Astrocyte (in vitro differentiated cells and primary cell): Measurements from ENCODE around the gene GPR153. TPM values are rescaled to one million over a fixed set of nuclear protein-coding genes. Genes with fewer than 3 reads are reported as not detected.

ENCODE experiments used
- DNase-seq: peaks from one replicate; pipeline ENCODE4 v3.0.0-alpha.2; 2010; ENCODE audit warnings: low read depth
- FAIRE-seq: peaks from 2 replicates; lab custom pipeline; 2011; peaks lifted over from hg19 to GRCh38; lab: Jason Lieb, UNC
- H2AFZ ChIP-seq: 2 replicates; pipeline ENCODE4 v1.6.0; 2012; ENCODE audit warnings: low read depth, low read length, inconsistent platforms
- H3K27ac ChIP-seq: 2 replicates; pipeline ENCODE4 v1.5.1; 2011; ENCODE audit warnings: low read depth, low read length, inconsistent platforms
- H3K27me3 ChIP-seq: 2 replicates; pipeline ENCODE4 v1.6.0; 2011; ENCODE audit warnings: low read length, inconsistent platforms; ENCODE audit not compliant: insufficient read depth
- H3K36me3 ChIP-seq: 2 replicates; pipeline ENCODE4 v1.5.1; 2011; ENCODE audit warnings: low read length, inconsistent platforms; ENCODE audit not compliant: insufficient read depth
- H3K4me1 ChIP-seq: 2 replicates; pipeline ENCODE4 v1.5.1; 2011; ENCODE audit warnings: low read length, inconsistent platforms; ENCODE audit not compliant: insufficient read depth
- H3K4me2 ChIP-seq: 2 replicates; pipeline ENCODE4 v1.6.0; 2012; ENCODE audit warnings: low read length, inconsistent platforms
- H3K4me3 ChIP-seq: 2 replicates; pipeline ENCODE4 v1.5.1; 2011; ENCODE audit warnings: low read depth, mild to moderate bottlenecking, low read length, inconsistent platforms; ENCODE audit not compliant: insufficient read depth
- H3K79me2 ChIP-seq: 2 replicates; pipeline ENCODE4 v1.6.0; 2012; ENCODE audit warnings: mild to moderate bottlenecking, low read length, inconsistent platforms; ENCODE audit not compliant: insufficient read depth
- H3K9ac ChIP-seq: 2 replicates; pipeline ENCODE4 v1.6.0; 2012; ENCODE audit warnings: mild to moderate bottlenecking, low read length, inconsistent platforms
- H3K9me3 ChIP-seq: 2 replicates; pipeline ENCODE4 v1.5.1; 2012; ENCODE audit warnings: low read depth, mild to moderate bottlenecking, low read length, inconsistent platforms; ENCODE audit not compliant: insufficient read depth
- H4K20me1 ChIP-seq: 2 replicates; pipeline ENCODE4 v1.6.0; 2012; ENCODE audit warnings: low read length, inconsistent platforms; ENCODE audit not compliant: insufficient read depth
- H3K27ac Mint-ChIP-seq: one replicate; pipeline ENCODE4 v1.8.0; 2021; ENCODE audit warnings: mild to moderate bottlenecking, mixed read lengths; ENCODE audit not compliant: unreplicated experiment
- H3K27me3 Mint-ChIP-seq: one replicate; pipeline ENCODE4 v1.8.0; 2021; ENCODE audit warnings: low read depth, mixed read lengths; ENCODE audit not compliant: unreplicated experiment
- H3K36me3 Mint-ChIP-seq: one replicate; pipeline ENCODE4 v1.8.0; 2021; ENCODE audit warnings: low read depth, mixed read lengths; ENCODE audit not compliant: unreplicated experiment
- H3K4me1 Mint-ChIP-seq: one replicate; pipeline ENCODE4 v1.8.0; 2021; ENCODE audit warnings: low read depth, mixed read lengths; ENCODE audit not compliant: unreplicated experiment
- H3K4me3 Mint-ChIP-seq: one replicate; pipeline ENCODE4 v1.8.0; 2021; ENCODE audit warnings: mild to moderate bottlenecking, moderate library complexity, mixed read lengths; ENCODE audit not compliant: unreplicated experiment
- H3K9me3 Mint-ChIP-seq: one replicate; pipeline ENCODE4 v1.8.0; 2021; ENCODE audit warnings: mild to moderate bottlenecking, mixed read lengths; ENCODE audit not compliant: unreplicated experiment
- CTCF ChIP-seq: IDR thresholded peaks from 2 replicates; pipeline ENCODE4 v1.5.1; 2011; ENCODE audit warnings: low read depth, mild to moderate bottlenecking, inconsistent platforms, low read length, moderate library complexity; ENCODE audit not compliant: insufficient read depth
- EZH2 ChIP-seq: IDR thresholded peaks from 2 replicates; pipeline ENCODE4 v1.6.1; 2012; ENCODE audit warnings: mild to moderate bottlenecking, low read length, inconsistent platforms; ENCODE audit not compliant: insufficient read depth
- total RNA-seq: library from RNA; stranded (reverse); gene quantifications from 2 replicates; pipeline ENCODE4 v1.2.1, GENCODE V29; 2021

GPR153 gene
- total RNA-seq, 1 donor from 2014 or later: 3.0 TPM

DNA sequence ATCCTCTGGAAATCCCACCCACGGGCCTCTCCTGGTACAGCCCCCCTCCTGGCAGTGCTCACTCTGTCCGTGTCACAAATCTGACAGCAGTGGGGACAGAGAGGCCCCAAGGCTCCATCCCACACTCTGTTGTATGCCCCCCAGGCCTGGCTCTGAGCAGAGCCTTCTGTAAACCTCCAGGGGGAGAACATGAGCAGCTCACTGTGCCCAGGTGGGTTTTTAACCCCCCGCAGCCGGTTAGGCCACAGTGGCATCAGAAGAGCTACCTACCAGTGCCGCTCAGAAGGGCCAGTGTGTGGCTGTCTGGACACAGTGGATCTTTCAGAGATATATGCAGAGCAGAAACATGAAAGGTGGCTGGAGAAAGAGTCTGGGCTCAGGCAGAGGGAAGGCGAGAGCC is 12.0 kb upstream of the GPR153 start:
- Mint-ChIP-seq H3K4me3 (no peak overlapping the region), H3K36me3 (no peaks in the 10 kb centered on the region), H3K27ac (peak overlapping the region; percentile 58), H3K4me1 (peaks cover 36% of the 10 kb centered on the region), H3K9me3 (no peaks in the 10 kb centered on the region), H3K27me3 (no peaks in the 10 kb centered on the region)
- H3K4me2 ChIP-seq: peak overlapping the region; percentile 63
- TF ChIP-seq EZH2: no peak
- no peak for TF ChIP-seq CTCF
- H3K27me3 ChIP-seq: no peaks in the 10 kb centered on the region
- peak overlapping the region; percentile 11 for H3K27ac ChIP-seq
- H3K9me3 ChIP-seq: no peaks in the 10 kb centered on the region
- no peak for FAIRE-seq
- no peak for DNase-seq
- H4K20me1 ChIP-seq: peaks cover 20% of the 10 kb centered on the region
- H3K9ac ChIP-seq: peak overlapping the region; percentile 20
- H3K4me3 ChIP-seq: no peak overlapping the region
- H2AFZ ChIP-seq: no peak overlapping the region
- no peaks in the 10 kb centered on the region for H3K36me3 ChIP-seq
- peaks cover 43% of the 10 kb centered on the region for H3K4me1 ChIP-seq
- no peaks in the 10 kb centered on the region for H3K79me2 ChIP-seq

- Histone ChIP-seq H3K9me3 (no peaks in the 10 kb centered on the region), H3K79me2 (no peaks in the 10 kb centered on the region), H3K4me2 (peak overlapping the region; percentile 63), H3K27me3 (no peaks in the 10 kb centered on the region), H2AFZ (no peak overlapping the region), H4K20me1 (peaks cover 24% of the 10 kb centered on the region), H3K4me1 (peaks cover 47% of the 10 kb centered on the region), H3K9ac (no peak overlapping the region), H3K4me3 (no peak overlapping the region), H3K27ac (no peak overlapping the region), H3K36me3 (no peaks in the 10 kb centered on the region)
- H3K9me3 Mint-ChIP-seq: no peaks in the 10 kb centered on the region
- no peaks in the 10 kb centered on the region for H3K36me3 Mint-ChIP-seq
- no peak overlapping the region for H3K27ac Mint-ChIP-seq
- no peaks in the 10 kb centered on the region for H3K27me3 Mint-ChIP-seq
- no peak for FAIRE-seq
- TF ChIP-seq EZH2 (no peak), CTCF (no peak)
- H3K4me1 Mint-ChIP-seq: peaks cover 40% of the 10 kb centered on the region
- H3K4me3 Mint-ChIP-seq: no peak overlapping the region
- no peak for DNase-seq
These were observed 11.6 kb upstream of the GPR153 start for GRCh38 chr1:6272452-6272851.

DNA sequence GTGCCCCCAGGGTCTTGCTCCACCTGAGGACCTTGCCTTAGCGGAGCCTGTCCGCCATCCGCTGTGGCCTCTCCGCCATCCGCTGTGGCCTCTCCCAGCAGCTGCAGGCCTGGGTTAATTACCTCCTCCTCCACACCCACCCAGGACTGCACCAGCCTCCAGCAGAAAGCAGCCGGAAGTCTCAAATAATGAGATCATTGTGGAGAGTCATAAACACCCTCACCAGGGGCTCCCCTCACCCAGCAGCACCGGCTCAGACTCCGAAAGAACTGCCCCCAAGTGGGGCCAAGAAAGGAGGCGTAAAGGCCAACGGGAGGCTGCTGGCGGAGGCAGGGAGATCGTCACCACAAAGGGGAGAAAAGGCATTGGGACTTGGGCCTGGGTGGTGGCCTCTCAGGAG is 10.7 kb upstream of the GPR153 start:
- DNase-seq (peak; percentile 45), FAIRE-seq (no peak)
- Histone ChIP-seq H3K36me3 (no peaks in the 10 kb centered on the region), H3K4me3 (no peak overlapping the region), H3K4me1 (peaks cover 44% of the 10 kb centered on the region), H3K79me2 (no peaks in the 10 kb centered on the region), H3K9ac (no peak overlapping the region), H2AFZ (no peak overlapping the region), H3K4me2 (peak overlapping the region; percentile 49), H3K9me3 (no peaks in the 10 kb centered on the region), H3K27me3 (no peaks in the 10 kb centered on the region), H4K20me1 (peaks cover 28% of the 10 kb centered on the region), H3K27ac (no peak overlapping the region)
- Mint-ChIP-seq H3K36me3 (no peaks in the 10 kb centered on the region), H3K27me3 (no peaks in the 10 kb centered on the region), H3K27ac (peak overlapping the region; percentile 47), H3K4me1 (peaks cover 39% of the 10 kb centered on the region), H3K9me3 (no peaks in the 10 kb centered on the region), H3K4me3 (no peak overlapping the region)
- TF ChIP-seq EZH2: no peak
- TF ChIP-seq CTCF: no peak
